GM21529 (cell line): ENCODE data around the gene KRTAP3-1.
"Not testable (repeated sequence)": the region's sequence is repeated elsewhere in the genome, so short reads cannot be mapped to it uniquely, and the experiment has no call there.

Source experiments
- ATAC-seq: cut with Tn5 transposase; IDR thresholded peaks from one replicate; pipeline ENCODE4 v1.9.1; 2021; ENCODE audit not compliant: unreplicated experiment

Gene KRTAP3-1

DNA sequence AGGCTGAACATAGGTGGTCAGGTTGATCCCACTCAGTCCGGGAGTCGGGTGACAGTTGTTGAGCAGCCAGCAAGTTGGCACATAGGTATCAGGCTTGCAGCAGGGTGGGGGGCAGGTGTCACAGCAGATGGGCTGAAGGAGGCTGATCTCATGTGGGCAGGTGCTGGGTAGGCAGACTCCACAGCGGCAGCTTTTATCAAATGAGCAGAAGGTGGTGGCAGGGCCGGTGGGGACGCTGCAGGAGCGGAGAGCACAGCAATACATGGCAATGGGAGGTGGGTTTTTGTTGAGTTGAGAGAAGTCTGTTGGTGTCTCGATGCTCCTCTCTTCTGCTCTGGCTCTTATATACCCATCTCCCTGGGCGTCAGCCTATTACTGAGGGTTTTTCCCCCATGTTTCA is at the start of gene KRTAP3-1:
TSS of gene KRTAP3-1 (minus strand) at position 318 of the 400 bp plus-strand sequence. CDS start at position 264, 54 bp downstream.
- no peak for ATAC-seq

DNA sequence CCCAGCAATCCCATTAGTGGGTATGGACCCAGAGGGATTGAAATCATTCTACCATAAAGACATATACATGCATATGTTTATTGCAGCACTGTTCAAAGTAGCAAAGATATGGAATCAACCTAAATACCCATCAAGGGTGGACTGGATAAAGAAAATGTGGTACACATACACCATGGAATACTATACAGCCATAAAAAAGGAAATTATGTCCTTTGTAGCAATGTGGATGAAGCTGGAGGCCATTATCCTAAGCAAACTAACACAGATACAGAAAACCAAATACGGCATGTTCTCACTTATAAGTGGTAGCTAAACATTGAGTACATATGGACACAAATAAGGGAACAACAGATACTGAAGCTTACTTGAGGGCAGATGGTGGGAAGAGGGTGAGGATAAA is 48.6 kb upstream of the KRTAP3-1 start:
- ATAC-seq, result no peak

DNA sequence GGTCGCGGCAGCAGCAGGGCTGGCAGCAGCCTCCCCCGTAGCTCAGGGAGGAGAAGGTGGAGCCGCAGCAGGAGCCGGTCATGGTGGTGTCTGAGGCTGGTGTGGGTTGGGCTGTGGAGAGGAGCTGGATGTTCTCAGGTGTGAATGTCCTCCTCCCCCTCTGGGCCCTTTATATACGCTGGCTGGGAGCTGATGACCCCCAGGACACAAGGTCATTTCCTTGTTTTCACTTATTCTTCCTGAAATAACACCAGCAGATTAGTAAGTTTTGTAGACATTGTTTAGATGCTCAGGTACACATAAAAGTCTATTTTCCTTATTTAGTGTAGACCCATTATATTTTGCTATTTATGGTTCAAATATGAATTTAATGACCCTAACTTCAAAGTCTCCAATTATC is 46.2 kb upstream of the KRTAP3-1 start, which contains the start of gene KRTAP2-2:
TSS of gene KRTAP2-2 (minus strand) at position 101 of the 400 bp plus-strand sequence. CDS start at position 82, 19 bp downstream.
- not testable (repeated sequence) for ATAC-seq

DNA sequence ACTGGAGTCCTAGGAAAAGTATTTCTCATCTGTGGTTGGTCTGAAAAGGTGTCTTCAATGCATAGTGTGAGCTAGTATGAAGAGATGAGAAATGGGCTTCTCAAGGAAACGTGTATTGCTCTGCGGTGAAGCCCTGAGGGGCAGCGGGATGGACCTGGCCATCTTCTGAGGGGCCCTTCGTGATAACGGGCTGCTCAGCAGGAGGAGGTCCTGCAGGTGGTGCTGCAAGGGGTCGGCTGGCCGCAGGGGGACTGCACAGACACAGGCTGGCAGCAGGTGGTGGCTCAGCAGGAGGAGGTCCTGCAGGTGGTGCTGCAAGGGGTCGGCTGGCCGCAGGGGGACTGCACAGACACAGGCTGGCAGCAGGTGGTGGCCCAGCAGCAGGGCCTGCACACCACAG is 45.6 kb upstream of the KRTAP3-1 start:
- not testable (repeated sequence) for ATAC-seq

DNA sequence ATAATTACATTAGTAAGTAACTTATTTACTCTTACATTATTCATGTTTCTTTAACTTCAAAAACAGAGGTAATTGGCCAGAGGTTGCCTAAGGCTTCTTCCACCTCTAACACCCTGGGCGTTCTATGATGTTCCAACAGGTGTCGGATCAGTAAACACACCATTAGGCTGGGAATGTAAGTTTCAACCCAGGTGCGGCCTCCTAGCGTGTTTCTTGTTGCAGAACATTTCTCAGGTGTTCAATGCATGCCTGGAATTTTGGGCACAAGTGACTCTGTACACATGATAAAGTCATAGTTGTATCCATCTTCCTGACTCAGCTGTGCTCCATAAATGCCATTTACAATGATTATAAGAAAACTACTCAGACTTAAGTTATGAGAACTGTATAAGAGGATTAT is 45.1 kb upstream of the KRTAP3-1 start:
- ATAC-seq, result no peak

DNA sequence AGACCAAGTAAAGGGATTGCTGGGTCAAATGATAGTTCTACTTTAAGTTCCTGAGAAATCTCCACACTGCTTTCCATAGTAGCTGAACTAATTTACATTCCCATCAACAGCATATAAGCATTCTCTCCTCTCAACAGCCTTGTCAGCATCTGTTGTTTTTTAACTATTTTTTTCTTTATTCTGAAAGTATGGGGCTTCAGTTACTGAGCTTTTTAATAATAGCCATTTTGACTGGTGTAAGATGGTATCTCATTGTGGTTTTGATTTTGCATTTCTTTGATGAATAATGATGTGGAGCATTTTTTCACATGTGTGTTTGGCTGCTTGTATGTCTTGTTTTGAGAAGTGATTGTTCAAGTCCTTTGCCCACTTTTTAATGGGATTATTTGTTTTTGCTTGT is 43.6 kb upstream of the KRTAP3-1 start:
- ATAC-seq, result no peak

DNA sequence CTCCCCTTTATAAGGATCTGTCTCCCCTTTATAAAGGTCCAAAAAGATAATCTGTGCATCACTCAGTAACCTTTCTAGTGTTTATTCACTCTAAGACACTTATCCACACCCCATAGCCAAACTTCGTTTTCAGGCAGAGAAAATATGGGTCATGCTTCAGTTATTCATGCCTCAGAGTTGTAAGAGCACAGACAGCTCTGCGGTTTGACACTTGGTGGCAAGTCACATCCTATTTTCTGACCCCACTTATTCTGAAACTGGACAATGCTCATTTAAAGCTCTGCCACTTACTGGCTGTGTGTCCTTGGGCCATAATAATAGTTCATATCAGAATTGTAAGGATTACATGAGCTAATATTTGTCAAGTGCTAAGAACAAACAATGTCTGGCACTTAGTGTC is 40.2 kb upstream of the KRTAP3-1 start:
- no peak for ATAC-seq

DNA sequence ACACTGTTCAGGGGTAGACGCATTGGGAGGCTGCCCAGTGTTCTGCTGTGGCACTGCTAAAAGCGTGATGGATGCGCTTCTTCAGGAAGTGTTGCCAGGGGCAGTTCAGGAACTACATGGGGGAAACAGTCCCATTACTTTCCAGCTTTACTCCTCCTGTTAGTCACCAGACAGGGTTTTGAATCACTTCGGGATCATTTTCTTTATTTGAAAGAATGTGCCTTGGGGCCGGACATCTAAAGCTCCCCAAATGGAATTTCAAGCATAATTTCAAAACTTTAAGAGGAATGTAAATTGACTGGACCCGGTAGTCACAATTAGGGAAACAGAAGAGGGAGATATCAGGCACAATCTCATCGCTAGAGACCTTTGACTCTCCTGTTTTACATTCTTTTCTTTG is 39.5 kb upstream of the KRTAP3-1 start:
- no peak for ATAC-seq

DNA sequence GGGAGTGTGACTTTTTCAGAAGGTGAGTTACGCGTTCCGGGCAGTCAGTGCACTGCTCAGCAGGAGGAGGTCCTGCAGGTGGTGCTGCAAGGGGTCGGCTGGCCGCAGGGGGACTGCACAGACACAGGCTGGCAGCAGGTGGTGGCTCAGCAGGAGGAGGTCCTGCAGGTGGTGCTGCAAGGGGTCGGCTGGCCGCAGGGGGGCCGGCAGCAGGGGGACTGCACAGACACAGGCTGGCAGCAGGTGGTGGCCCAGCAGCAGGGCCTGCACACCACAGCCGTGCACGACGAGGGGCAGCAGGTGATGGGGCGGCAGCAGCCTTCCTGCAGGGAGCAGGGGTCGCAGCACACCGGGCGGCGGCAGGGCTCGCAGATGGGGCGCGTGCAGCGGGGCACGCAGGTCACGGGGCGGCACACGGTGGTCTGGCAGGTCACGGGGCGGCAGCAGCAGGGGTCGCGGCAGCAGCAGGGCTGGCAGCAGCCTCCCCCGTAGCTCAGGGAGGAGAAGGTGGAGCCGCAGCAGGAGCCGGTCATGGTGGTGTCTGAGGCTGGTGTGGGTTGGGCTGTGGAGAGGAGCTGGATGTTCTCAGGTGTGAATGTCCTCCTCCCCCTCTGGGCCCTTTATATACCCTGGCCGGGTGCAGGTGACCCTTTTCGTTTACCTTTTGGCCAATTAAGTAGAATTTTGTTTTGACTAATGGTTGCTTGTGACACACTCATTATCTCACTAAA is 38.0 kb upstream of the KRTAP3-1 start, which contains the start of gene KRTAP2-1:
TSS of gene KRTAP2-1 (minus strand) at position 582 of the 731 bp plus-strand sequence. CDS start at position 533, 49 bp downstream.
- not testable (repeated sequence) for ATAC-seq

DNA sequence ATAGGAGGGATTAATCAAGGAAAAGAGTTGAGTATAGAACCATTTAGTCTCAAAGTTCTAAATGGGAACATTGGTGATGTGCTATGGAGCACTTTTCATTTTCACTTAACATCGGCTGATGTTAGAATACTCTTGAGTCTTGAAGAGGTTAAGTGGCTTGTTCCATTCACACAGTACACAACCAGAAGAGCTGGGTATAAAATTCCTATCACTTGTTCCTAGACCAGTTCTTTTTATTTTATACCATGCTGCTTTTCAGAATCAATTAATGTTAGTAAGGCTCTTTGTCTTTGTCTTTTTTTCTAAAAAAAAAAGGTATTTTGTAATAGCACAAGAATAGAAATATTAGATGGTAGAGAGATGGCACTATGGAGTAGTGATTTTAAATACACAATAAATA is 34.0 kb upstream of the KRTAP3-1 start:
- ATAC-seq, result no peak

DNA sequence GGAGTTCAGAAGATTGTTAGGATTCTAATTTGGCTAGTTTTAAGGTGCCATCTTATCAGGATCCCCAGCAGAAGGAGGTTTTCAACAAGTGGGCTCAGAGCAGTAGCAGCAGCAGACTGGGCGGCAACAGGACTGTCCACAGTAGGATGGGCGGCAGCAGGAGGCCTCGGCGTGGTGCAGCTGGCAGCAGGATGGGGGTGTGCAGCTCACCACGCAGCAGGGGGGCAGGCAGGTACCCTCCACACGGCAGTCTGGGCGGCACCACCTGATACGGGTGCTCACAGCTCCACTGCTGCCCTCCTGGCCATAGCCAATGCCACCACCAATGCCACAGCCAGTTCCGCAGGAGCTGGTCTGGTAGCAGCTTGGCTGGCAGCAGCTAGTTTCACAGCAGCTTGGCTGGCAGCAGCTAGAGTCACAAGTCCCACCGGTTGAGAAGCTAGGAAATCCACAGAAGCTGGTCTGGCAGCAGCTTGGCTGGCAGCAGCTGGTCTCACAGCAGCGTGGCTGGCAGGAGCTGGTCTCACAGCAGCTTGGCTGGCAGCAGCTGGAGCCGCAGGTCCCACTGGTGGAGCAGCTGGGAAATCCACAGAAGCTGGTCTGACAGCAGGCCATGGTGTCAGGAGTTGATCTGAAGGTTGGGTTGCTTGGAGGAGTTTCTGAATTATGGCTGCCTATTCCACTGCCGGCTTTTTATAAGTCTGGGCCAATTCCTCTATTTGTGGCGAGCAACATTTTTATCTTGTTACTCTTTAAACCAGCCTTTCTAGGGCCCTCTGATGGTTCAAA is 32.0 kb upstream of the KRTAP3-1 start, which contains the start of gene KRTAP1-1:
TSS of gene KRTAP1-1 (minus strand) at position 668 of the 789 bp plus-strand sequence. CDS start at position 615, 53 bp downstream.
- ATAC-seq, result not testable (repeated sequence)

DNA sequence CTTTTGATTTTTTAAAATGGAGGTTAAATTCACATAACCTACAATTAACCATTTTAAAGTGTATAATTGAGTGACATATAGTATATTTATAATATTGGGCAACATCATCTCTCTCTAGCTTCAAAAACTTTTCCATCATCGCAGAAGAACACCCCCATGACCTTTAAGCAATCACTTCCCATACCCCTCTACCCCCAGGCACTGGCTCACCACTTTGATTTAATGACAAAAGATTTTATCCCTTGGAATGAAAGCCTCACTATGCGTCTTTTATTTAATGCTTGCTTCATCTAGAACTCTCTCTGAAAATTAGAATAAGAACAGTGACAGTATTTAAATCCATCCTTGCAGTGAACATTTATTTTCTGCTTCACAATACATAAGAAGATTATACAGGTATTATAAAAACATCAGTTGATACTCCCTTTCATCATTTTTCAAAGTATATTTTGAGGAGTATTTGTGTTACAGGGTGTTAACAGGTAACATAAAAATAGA is 29.0 kb upstream of the KRTAP3-1 start:
- no peak for ATAC-seq

DNA sequence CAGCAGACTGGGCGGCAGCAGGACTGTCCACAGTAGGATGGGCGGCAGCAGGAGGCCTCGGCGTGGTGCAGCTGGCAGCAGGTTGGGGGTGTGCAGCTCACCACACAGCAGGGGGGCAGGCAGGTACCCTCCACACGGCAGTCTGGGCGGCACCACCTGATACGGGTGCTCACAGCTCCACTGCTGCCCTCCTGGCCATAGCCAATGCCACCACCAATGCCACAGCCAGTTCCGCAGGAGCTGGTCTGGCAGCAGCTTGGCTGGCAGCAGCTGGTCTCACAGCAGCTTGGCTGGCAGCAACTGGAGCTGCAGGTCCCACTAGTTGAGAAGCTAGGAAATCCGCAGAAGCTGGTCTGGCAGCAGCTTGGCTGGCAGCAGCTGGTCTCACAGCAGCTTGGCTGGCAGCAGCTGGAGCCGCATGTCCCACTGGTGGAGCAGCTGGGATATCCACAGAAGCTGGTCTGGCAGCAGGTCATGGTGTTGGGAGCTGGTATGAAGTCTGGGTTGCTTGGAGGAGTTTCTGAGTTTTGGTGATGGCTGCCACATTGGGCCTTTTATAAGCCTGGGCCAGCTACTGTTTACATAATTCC is 25.5 kb upstream of the KRTAP3-1 start, which contains the start of gene KRTAP1-3:
TSS of gene KRTAP1-3 (minus strand) at position 529 of the 590 bp plus-strand sequence. CDS start at position 476, 53 bp downstream.
- not testable (repeated sequence) for ATAC-seq

DNA sequence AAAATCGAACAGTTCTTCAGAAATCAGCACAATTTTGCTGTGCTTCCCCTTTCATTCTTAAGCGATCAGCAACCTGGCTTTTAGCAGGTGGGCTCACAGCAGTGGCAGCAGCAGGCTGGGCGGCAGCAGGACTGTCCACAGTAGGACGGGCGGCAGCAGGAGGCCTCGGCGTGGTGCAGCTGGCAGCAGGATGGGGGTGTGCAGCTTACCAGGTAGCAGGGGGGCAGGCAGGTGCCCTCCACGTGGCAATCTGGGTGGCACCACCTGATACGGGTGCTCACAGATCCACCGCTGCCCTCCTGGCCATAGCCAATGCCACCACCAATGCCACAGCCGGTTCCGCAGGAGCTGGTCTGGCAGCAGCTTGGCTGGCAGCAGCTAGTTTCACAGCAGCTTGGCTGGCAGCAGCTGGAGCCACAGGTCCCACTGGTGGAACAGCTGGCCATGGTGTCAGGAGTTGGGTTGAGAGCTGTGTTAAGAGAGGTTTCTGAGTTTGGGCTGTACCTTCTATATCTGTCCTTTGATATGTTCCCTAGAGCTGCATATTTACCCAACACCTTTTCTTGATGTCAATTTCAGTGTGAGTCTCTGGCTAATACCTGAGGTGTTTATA is 20.8 kb upstream of the KRTAP3-1 start, which contains the start of gene KRTAP1-4:
TSS of gene KRTAP1-4 (minus strand) at position 563 of the 613 bp plus-strand sequence. CDS start at position 446, 117 bp downstream.
- no peak for ATAC-seq

DNA sequence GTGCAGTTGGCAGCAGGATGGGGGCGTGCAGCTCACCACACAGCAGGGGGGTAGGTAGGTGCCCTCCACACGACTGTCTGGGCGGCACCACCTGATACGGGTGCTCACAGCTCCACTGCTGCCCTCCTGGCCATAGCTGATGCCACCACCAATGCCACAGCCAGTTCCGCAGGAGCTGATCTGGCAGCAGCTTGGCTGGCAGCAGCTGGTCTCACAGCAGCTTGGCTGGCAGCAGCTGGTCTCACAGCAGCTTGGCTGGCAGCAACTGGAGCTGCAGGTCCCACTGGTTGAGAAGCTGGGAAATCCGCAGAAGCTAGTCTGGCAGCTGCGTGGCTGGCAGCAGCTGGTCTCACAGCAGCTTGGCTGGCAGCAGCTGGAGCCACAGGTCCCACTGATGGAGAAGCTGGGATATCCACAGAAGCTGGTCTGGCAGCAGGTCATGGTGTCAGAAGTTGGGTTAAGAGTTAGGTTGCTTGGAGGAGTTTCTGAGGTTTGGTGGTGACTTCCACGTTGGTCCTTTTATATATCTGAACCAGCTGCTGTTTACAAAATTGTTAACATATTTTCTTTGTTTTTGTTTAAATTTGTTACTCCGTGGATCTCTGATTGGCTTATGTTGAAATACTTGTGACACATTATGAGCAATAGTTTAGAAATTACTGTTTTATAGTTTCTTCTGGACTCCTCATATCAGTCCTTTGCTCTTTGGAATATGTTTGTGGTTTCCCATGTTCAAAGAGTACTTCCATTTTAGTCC is 18.0 kb upstream of the KRTAP3-1 start, which contains the start of gene KRTAP1-5:
TSS of gene KRTAP1-5 (minus strand) at position 494 of the 757 bp plus-strand sequence. CDS start at position 441, 53 bp downstream.
- no peak for ATAC-seq

DNA sequence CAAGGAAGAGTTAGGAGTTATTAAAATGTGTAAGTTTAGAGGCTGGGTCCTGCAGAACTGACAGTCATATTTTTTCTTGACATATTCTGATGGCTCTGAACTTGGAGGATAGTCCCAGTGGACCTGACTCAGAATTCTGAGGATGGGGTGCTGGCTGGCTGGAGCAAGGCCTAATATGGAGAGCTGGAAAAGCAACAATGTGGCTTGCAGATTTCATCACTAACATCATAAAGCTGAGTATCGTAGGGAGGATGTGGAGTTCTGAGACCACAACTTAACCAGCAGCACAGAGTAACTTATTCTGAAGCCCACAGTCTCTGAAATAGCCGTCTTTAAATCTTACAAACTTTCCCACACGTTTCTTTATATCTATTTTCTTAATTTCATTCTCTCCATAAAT is 15.8 kb upstream of the KRTAP3-1 start:
- no peak for ATAC-seq

DNA sequence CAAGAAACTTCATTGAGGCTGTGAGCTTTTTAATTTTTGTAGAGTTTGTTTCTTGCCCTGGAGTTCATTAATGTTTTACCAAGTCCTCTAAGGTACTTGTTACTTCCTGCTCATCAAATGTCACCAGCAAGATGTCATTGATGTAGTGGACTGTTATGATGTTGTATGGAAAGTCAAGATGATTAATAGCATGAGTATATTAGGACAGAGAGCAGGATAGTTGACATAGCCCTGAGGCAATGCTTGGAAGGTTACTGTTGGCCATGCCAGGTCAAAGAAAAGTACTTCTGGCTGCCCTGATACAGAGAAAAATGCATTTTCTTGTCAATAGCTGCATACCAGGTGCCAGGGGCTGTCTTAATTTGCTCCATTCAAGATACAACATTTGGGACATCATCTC is 11.4 kb upstream of the KRTAP3-1 start:
- ATAC-seq, result no peak

DNA sequence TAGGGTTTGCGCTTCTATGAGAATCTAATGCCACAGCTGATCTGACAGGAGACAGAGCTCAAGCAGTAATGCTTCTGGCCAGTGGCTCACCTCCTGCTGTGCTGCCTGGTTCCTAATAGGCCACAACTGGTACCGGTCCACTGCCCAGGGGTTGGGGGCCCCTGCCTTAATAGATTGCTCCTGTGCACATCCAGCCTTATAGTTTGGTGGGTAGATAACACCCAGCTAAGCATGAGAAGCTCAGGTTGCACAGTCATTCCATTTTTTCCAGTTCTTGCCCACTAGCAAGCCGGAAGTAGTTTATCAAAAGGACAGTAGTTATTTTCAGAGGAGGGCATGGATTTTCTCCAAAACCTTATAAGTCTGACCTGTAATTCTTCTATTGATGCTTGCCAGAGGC is 10.5 kb upstream of the KRTAP3-1 start:
- no peak for ATAC-seq

DNA sequence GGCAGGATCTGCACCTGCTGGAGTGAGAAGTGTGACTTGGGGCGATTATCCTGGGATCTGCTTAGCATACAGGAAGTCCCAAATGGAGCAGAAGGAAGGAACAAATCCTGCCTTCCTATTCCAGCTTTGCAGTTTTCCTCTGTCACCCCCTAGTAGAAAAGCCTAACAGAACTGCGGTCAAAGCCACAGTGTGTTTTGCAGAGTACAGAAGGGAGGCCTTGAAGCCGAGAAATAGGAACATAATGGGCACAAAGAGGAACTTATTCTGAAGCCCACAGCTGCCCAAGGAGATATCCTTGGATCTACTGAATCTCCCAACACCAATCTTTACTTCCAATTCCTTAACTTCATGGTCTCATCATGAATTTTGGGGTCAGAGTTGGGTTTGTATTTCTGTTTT is 9.6 kb upstream of the KRTAP3-1 start:
- ATAC-seq, result no peak
